Central memory CD4-positive, alpha-beta T cell (primary cell): Measurements from ENCODE around the gene FJX1.
A peak's percentile ranks its signal among the peaks of the same experiment; 100 is the strongest.

Experiments used
- DNase-seq: peaks from one replicate; pipeline ENCODE4 v3.0.0; 2022

The FJX1 gene

DNA sequence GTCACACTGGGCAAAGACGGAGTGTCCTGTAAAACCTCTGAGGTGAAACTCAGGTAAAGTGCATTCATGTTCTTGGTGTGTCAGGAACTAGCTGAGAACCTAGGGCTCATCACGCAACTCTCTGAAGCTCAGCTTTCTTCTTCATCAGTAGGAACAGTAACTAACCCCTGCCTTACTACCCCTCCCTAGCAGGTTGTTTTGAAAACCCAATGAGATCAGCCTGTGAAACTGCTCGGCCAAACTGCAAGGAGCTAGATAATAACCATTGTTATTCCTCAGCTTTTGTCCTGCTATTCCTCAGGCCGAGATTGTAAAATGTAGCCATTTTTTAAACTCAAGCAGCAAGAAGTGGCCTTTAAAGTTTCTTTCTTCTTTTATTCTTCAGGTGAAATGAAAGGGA, 9.8 kb upstream of the FJX1 start:
- DNase-seq, result no peak

DNA sequence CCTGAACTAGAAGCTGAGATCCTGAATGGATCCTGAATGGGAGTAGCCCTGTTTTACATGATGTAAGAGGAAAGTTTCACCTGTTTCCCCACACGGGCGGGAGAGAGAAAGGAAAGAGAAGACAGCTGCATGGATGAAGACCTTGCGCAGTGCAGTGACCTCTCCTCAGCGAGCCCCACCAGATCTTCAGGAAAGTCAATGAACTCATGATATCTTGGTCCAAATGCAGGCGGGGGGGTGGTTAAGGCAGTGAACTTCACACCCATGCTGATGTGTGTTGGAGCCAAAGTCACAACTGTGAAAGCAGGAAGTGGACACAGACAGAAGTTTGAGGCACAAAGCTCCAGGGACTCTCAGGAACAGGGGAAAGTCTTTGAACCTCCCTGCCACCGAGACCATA, 8.6 kb upstream of the FJX1 start:
- no peak for DNase-seq

DNA sequence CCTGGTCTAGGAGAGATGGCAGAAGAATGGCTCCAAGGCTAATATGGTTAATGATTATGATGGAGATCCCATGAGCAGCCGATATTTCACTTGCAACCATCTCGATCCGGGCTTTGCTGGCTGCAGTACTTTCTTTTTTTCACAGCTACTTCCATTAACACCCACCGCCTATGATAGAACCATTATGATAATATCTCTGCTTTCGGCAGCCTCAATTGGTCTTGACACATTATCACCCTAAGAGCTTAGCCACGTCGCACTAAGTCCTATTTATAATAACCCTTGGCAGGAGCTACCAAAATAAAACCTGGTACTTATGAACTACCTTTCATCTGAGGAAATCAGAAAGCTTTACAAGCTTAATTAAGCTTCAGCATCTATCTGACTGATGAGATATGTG, 7.6 kb upstream of the FJX1 start:
- DNase-seq, result no peak

DNA sequence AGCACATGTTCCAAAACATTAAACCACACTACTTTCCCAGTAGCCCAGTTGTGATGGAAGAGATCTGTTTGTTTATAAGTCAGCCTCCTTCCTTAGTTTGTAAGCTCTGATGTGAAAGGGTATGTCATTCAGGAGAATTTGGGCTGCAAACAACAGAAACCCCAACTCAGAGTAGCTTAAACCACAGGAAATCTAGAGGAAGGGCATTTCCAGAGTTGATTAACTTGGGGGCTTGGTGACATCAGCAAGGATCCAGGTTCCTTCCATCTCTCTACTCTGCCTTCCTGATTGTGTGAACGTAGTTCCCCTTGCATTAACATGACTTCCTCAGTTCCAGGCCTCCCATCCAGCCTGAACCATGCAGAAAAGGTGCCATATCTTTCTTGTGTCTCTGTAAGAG, 6.5 kb upstream of the FJX1 start:
- no peak for DNase-seq

DNA sequence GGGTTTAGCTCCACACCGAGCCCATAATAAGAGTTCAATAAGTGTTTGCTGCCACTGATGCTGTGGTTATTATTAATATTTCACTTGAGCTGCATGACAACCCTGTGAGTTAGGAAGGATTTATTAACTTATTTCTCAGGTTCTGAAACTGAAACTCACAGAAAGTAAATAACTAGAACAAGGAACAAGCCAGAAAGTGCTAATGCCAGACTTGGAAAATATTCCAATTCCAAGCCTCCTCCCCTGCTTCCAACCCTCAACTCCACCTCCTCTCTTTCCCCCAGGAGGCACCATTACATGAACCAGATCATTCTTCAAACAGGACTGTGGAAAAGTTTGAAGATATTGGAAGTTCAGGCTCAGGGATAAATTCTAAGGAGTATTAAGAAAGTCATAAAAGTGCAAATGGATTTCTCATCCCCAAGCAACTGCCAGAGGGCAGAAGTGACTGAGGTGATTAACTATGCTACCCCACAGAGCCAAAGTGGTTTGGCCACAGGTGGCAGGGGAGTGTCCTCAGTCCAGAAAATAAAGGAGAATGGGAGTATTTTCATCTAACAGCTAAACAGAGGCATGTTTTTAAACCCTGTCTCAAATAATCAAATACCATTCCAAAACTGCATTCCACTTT, 3.2 kb upstream of the FJX1 start:
- no peak for DNase-seq

DNA sequence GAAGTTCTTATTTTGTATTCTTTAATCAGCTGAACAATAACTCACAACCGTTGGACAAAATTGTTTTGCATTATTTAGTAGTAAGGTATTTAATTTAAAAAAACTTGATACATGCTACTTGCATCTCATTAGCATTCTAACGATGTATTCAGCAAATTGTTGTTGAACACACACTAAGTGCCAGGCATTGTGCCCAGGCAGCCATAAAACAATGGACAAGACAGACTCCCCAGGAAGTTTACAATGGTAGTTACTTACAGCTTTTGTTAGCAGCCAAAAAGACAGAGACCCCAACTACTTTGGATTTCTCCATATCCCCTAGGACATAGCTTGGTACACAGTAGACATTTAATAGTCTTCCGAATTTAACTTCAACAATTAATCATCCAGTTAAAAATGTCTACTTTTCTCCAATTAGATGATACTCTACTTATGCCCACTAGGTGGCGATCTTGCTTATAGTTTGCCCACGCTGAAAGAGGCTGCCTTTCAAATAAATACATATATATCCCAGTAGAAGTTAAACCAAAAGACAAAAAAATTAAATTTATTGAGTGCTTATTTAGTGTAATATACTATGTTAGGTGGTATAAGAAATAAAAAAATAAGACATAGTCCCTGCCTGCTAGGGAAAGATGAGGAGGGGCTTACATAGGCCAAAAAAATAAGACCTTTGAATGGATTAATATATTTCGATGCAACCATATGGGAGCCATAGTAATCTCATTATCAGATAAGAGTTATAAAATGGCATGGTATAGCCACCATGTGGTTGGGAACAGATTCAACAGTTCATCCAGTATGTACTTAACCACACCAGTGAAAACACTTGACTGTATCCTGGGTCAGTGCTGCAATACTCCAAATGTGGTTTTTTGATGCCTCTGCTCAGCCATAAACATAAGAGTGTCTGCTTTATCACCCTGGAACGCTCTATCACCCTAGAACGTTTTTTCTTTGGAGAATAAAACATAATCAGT, 2.0 kb upstream of the FJX1 start:
- DNase-seq, result peak; percentile 31

DNA sequence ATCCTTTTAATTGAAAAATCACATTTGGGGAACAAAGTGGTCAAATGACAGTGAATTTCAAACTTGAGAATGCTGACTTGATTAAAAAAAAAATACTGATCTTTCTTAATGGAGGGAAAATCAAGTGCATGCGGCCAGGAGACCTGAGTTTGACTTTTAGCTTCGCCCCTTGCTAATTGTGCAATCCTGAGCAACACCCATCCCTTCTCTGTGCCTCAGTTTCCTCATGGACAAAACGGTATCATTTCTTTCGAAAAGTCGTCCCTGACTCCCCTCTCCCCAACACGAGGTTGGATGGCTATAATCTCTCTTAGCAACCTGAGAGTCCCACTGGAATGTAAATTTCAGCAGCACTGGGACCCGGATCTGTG, 959 bp upstream of the FJX1 start:
- no peak for DNase-seq

DNA sequence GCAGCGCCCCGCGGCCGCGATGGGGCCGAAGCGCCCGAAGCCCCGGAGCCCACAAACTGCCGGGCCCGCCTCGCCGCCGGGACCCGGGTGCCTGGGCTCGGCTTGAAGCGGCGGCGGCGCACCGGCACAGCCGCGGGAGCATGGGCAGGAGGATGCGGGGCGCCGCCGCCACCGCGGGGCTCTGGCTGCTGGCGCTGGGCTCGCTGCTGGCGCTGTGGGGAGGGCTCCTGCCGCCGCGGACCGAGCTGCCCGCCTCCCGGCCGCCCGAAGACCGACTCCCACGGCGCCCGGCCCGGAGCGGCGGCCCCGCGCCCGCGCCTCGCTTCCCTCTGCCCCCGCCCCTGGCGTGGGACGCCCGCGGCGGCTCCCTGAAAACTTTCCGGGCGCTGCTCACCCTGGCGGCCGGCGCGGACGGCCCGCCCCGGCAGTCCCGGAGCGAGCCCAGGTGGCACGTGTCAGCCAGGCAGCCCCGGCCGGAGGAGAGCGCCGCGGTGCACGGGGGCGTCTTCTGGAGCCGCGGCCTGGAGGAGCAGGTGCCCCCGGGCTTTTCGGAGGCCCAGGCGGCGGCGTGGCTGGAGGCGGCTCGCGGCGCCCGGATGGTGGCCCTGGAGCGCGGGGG, 346 bp downstream of the FJX1 start:
- peak; percentile 1 for DNase-seq

DNA sequence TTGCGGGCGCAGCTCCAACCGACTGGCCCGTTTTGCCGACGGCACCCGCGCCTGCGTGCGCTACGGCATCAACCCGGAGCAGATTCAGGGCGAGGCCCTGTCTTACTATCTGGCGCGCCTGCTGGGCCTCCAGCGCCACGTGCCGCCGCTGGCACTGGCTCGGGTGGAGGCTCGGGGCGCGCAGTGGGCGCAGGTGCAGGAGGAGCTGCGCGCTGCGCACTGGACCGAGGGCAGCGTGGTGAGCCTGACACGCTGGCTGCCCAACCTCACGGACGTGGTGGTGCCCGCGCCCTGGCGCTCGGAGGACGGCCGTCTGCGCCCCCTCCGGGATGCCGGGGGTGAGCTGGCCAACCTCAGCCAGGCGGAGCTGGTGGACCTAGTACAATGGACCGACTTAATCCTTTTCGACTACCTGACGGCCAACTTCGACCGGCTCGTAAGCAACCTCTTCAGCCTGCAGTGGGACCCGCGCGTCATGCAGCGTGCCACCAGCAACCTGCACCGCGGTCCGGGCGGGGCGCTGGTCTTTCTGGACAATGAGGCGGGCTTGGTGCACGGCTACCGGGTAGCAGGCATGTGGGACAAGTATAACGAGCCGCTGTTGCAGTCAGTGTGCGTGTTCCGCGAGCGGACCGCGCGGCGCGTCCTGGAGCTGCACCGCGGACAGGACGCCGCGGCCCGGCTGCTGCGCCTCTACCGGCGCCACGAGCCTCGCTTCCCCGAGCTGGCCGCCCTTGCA, 1.0 kb downstream of the FJX1 start:
- DNase-seq, result peak; percentile 3

DNA sequence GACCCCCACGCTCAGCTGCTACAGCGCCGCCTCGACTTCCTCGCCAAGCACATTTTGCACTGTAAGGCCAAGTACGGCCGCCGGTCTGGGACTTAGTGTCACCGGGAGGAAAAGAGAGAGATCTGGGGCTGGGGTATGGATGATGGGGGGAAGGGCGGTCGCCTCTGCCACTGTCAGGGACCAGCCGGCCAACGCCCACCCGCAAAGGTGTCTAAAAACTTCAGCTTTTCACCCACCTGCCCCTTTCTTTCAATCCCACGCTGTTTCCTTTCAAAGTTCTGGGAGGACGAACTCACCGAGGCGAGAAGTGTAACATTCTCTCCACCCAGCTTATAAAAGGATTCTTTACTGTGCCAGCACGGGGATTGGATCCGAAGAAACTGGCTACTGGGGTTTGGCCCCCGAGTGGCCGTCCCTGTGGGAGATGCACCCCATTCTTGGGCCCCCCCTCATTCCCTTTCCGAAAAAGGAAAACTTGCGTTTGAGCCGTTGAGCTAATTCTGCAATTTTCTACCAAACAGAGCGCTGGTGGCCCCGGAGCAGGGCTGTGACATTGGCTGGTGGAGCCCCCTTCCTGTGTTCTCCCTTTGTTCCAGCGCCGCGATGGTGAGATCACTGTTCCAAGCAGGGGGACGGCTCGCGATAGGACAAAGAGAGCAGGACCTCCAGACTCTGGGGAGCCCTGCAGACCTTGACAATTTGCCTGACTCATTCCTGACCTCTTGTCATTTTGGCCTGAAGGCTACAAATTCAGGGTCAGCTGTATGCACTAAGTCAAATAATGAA, 1.8 kb downstream of the FJX1 start:
- DNase-seq, result no peak

DNA sequence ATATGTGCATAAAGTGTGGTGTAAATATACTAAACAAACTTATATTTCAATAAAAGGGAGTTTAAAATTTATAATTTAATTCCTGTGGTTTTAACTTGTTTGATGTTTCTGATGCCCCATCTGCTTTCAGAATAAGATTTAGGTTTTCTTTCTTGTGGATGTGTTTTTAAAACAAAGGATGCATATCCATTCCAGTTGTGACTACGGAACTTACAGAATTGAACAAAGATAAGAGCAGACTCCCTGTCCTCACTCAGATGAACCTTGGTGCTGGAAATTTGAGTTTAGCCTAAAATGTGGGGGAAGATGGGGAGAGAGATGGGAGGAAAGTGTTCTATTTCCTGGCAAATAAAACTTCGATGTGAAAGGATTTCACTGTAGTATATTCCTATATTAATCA, 2.5 kb downstream of the FJX1 start:
- no peak for DNase-seq

DNA sequence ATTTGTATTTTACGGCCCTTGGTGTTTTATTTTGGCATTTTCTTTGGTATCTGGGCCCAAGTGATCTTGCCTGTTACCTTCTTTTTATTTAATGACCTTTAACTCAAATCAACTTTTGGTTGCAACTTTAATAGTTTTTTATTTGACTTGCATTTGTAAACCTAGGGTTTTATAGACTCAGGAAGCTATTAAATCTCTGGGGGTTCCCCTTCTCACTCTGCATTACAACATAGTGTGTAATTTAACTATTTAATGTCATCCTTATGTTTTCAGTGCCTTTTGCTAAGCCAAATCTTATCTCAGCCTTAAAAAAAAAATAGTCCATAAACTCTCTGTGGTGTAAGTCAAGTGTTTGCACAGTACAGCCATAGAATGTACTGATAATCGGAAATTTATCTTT, 3.4 kb downstream of the FJX1 start:
- DNase-seq, result no peak

DNA sequence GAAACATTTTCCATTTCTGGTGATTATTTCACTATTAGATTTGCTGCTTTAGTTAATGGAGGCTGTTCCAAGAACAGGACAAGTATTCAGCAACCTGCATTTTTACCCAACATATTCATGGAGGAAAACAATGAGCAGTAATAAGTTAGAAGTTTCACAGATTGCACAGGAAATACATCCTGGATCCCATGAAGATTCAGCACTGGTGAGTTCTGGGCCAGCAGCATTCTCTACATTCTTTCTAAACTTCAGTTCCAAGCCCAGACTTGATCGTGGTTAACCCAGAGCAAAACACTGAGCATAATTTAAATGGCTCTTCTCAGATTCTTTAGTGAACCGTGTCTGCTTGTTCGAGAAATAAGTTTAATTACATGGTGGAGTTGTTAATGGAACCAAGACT, 3.8 kb downstream of the FJX1 start:
- no peak for DNase-seq

DNA sequence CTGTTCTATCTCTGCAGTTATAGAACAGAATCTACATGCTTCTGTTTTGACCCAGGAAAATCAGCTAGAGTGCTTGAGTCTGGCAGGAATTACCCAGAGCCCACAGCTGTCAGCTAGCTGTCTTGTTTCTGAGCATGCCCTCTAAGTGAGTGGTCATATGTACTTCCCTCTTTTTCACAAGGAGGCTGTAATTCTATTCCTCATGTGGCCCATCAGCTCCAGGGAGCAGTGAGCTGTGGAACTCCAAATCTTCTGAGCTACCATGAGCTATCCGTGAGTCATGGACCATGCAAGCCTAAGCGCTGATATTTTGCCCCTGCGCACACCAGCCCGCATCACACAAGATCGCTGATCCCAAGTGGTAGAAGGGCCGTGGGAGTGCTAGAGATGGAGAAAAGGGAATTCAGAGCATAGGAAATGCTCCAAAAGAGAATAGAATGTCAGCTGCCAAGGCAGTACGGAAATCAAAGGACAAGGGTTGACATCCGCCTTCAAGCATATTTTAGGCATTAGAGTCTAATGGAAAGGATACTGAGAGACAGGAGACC, 5.4 kb downstream of the FJX1 start:
- DNase-seq, result no peak

DNA sequence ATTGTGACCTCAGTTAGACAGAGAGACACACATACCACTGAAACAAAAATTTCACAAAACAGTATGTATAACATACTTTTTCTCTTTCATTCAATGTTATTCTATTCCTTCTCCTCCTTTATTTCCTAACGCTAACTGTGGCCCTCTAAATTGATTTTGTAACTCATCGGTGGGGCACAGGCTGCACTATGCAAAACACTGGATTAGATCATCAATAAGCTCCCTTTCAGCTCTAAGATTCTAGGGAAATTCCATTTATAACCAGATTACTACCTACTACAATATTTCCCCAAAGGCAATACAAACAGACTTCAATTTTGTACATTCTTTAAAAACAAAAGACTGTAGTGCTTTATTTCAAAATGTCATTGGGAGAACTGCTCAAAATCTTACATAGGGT, 6.1 kb downstream of the FJX1 start:
- no peak for DNase-seq

DNA sequence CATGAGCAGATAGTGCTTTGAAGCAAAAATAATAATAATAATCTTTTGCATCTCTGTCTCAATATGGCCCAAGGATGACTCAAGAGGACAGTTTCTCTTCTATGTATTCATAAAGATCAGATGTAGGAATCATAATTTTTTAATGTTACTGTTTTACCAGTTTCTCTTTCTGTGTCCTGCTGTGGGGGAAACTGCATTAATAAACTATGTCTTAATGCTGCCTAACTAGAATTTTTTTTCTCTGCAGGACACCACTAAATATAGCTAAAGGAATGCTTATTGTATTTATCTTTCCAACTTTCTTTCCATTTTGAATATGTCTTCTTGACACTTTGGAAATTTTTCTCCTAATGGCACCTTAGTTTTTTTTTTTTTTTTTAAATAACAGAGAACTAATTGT, 6.5 kb downstream of the FJX1 start:
- DNase-seq, result no peak

DNA sequence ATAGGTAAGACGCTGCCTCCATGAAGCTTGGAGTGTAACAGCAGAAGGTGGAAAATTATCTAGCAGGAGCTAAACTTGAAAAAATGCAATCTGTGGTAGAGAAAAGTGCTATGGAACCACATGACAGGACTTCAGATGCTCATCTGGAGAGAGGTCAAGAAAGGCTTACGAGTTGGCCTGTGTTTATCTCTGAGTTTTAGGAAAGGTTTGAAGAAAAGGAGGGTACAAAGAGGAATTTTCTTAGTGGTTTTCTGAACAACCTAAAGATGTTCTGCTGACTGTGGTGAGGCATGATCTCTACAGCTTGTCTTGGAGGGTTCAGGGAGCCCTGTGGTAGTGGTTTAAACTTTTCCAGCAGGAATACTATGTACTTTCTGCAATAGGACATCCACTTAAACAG, 8.2 kb downstream of the FJX1 start:
- no peak for DNase-seq

DNA sequence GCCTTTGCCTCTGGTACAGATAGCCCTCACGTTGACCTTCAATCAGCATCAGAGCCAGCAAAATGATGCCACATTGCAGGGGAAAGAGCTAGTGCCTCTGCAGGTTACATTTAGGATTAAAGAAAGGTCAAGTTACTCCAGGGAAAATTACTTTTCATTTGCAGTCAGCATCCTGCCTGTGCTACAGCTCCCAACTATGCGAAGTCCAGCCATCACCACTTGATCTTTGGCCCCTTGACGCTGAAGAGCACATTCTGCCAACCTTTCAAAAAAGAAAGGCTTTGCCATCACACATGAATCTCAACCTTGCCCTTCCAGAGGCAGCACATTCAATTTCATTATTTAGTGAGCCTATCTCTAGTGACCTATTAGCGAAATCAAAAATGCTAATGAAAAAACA, 11.3 kb downstream of the FJX1 start:
- no peak for DNase-seq

DNA sequence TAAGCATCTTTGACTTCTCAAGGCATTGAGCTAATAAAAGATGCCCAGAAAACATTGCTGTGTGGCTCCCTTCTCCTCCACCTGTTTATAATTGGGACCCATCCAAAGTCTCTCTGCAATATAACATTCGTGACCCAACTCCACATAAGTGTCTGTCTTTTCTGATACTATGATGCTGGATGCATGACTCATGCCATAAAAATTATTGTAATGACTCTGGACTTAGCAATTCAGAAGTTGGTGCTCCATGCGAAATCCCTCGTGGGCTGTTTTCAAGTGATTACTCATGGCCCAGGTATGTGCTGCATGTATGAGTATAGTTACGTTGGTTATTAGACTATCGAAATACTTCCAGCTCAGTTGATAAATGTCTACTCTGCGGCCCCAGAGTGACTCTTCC, 11.7 kb downstream of the FJX1 start:
- DNase-seq, result no peak

DNA sequence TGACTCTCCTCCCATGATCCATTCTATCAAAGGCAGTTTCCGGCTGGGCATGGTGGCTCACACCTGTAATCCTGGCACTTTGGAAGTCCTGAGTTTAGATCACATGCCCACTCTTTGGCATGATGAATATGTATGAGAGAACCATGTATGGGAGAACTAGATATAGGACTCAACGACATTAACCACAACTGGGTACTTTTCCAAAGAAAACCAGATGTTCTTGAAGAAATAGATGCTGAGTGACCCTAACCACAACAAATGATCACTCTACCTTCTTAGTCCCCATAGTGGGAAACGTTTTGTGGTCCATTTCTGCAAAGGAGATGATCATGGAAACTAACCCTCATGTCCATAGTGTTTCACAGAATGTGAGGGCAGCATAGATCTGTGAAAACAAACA, 13.6 kb downstream of the FJX1 start:
- no peak for DNase-seq

DNA sequence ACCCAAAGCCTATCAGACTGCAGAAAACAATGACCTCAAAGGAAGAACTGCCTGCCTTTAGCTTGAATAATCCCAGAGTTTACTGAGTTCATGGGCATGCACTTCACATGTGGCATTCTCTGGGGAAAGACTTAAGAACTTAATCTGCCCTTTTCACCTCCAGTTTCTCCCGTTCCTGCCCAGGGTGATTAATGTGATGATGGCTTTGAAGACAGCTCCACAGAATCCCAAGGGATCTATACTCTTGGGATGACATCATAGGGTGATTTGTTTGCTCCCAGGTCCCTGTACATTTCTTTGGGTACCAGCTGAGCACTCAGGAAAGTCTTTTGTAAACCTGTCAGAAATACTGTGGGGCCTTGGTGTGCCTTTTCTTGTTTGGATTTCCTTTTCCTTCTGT, 14.0 kb downstream of the FJX1 start:
- no peak for DNase-seq

DNA sequence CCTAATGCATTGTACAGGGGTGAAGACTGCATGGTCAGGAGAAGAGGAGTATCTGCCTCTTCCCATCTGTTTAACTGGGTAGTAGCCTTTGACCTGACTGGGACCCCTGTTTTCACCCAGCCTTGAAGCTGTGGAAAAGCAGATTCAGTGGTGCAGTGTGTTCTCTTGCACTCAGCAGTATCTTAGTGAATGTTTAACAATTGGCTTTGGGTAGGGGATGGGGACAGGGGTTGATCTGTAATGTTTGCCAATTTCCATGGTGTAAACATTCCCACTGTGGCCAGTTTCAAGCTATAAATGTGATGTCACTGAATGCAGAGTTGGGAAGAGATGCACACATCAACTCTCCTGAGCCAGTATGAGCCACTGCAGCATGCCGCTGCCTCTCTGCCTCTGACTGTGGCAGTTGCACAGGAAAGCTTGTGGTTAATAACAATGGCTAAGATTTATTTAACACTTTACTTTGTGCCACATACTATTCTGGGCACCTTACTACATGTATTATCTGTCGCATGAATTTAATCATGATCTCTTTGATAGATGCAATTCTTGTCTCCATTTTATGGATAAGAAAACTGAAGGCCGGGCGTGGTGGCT, 15.7 kb downstream of the FJX1 start:
- DNase-seq, result no peak
